Omental fat pad (tissue), 4 donors: ENCODE data around the gene FIBCD1. TPM values are rescaled to one million over a fixed set of nuclear protein-coding genes. Genes with fewer than 3 reads are reported as not detected.
A peak's percentile ranks its signal among the peaks of the same experiment; 100 is the strongest.

Experiments
- ATAC-seq: fragments of 150-250 bp; one replicate; pipeline ENCODE4 v1.9.1; 2016; ENCODE audit warnings: mild to moderate bottlenecking, moderate library complexity; ENCODE audit not compliant: low FRiP score
- DNase-seq: peaks from one replicate; pipeline ENCODE4 v3.0.0-alpha.2; 2019; ENCODE audit warnings: low spot score
- total RNA-seq, 4 donors: library from RNA; depleted of rRNA; stranded (reverse); fragments of >200 nt; gene quantifications; one replicate each; pipeline ENCODE4 v1.1.0, GENCODE V29; 2016
- TF ChIP-seq, protein P1 (sequence below), 3 donors: fragments of 450-650 bp; IDR thresholded peaks; one replicate each; pipeline ENCODE4 v1.5.1; 2016 to 2017; ENCODE audit warnings: antibody characterized with exemption in 3 of 3, mild to moderate bottlenecking in 3 of 3, moderate library complexity in 2 of 3

FIBCD1 gene
- total RNA-seq, 4 donors from 2014 or later: 1.6 TPM; not detected in 3

DNA sequence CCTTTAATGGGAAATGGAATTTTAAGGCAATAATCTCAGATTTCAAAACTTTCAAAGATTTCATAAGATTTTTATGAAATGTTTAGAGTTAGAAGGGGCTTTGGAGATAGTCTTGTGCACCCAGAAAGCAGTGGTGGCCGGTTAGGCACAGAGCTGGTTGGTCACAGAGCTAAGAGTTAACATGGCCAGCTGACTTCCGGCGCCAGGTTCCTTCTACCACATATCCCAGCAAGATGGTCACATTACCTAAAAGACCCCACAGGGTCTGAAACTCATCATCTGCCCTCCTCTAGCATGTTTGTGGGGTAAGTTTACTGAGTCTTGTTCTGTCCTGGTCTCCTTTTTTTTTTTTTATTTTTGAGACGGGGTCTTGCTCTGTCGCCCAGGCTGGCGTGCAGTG is 61.7 kb downstream of the FIBCD1 start:
- ATAC-seq (no peak), DNase-seq (no peak)
- TF ChIP-seq, protein P1, sequence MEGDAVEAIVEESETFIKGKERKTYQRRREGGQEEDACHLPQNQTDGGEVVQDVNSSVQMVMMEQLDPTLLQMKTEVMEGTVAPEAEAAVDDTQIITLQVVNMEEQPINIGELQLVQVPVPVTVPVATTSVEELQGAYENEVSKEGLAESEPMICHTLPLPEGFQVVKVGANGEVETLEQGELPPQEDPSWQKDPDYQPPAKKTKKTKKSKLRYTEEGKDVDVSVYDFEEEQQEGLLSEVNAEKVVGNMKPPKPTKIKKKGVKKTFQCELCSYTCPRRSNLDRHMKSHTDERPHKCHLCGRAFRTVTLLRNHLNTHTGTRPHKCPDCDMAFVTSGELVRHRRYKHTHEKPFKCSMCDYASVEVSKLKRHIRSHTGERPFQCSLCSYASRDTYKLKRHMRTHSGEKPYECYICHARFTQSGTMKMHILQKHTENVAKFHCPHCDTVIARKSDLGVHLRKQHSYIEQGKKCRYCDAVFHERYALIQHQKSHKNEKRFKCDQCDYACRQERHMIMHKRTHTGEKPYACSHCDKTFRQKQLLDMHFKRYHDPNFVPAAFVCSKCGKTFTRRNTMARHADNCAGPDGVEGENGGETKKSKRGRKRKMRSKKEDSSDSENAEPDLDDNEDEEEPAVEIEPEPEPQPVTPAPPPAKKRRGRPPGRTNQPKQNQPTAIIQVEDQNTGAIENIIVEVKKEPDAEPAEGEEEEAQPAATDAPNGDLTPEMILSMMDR (IDR thresholded peaks at IDR 0.05): no peak

DNA sequence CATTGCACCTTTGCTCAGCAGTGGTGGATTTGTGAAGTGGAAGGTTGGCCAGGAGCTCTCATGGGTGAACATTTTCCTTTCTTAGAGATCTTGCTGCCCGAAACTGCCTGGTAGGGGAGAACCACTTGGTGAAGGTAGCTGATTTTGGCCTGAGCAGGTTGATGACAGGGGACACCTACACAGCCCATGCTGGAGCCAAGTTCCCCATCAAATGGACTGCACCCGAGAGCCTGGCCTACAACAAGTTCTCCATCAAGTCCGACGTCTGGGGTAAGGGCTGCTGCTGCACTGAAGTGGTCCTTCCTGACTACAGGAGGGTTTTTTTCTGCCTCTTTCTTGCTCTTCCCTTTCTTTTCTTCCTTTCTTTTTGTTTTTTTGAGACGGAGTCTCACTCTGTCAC is 64.3 kb downstream of the FIBCD1 start:
- DNase-seq: no peak
- ATAC-seq: no peak
- TF ChIP-seq, protein P1 (IDR thresholded peaks at IDR 0.05): no peak

DNA sequence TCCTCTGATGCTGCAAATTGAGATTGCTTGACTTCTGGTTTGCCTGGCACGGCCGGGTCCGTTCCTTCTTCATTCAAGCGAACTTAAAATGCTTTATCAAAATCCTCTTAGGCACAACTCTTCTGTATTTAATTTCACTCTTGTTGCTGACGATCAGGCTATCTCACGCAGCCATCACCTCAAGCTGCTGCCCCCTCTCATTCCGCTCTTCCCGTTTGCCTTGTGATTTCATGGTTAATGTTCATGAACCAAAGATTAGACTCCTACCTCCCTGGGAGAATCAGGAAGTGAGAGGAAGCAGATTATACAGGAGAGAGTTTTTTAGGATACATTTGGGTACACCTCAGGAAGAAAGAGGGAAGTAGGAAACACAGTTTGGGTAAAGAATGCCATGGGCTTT is 65.1 kb downstream of the FIBCD1 start:
- DNase-seq: no peak
- TF ChIP-seq, protein P1 (IDR thresholded peaks at IDR 0.05): no peak
- no peak for ATAC-seq

DNA sequence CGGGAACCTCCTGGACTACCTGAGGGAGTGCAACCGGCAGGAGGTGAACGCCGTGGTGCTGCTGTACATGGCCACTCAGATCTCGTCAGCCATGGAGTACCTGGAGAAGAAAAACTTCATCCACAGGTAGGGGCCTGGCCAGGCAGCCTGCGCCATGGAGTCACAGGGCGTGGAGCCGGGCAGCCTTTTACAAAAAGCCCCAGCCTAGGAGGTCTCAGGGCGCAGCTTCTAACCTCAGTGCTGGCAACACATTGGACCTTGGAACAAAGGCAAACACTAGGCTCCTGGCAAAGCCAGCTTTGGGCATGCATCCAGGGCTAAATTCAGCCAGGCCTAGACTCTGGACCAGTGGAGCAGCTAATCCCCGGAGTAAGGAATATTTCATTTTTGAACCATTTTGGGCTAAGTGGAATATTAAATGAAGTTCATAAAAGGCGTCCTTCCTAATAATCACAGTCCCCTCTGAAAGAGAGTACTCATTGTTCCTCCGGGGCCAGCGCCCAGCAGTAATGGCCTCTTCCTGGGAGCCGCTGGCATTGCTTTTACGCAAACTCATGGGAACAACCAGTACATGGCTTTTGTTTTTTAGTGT is 66.0 kb downstream of the FIBCD1 start:
- no peak for DNase-seq
- TF ChIP-seq, protein P1 (IDR thresholded peaks at IDR 0.05): no peak
- ATAC-seq: peak; percentile 47

DNA sequence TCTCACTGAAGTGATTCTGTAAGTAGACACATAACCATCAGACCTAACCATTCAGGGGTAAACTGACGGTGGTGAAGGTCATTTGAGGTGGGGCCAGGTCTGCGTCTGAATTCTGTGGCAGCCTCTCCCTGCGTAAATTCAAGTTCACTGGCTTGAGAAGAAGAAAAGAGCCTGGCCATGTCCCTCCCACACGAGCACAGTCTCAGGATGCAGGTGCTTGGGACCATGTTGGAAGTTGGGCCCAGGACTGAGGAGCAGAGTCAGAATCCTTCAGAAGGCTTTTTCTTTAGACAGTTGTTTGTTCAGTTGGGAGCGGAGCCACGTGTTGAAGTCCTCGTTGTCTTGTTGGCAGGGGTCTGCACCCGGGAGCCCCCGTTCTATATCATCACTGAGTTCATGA is 66.5 kb downstream of the FIBCD1 start:
- DNase-seq: no peak
- TF ChIP-seq, protein P1 (IDR thresholded peaks at IDR 0.05): no peak
- no peak for ATAC-seq

DNA sequence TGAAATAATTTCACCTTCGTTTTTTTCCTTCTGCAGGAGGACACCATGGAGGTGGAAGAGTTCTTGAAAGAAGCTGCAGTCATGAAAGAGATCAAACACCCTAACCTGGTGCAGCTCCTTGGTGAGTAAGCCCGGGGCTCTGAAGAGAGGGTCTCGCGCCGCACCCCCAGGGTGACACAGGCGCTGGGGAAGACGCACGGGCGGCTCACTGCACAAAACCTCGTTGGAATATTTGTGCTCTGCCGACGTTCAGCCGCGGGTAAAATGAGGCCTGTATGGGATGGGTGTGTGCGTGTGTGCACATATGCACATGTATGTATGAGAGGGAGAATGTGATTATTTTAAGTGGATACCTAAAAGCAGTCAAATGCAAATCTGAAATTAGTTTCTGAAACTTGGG is 67.0 kb downstream of the FIBCD1 start:
- TF ChIP-seq, protein P1 (IDR thresholded peaks at IDR 0.05): no peak
- DNase-seq: no peak

DNA sequence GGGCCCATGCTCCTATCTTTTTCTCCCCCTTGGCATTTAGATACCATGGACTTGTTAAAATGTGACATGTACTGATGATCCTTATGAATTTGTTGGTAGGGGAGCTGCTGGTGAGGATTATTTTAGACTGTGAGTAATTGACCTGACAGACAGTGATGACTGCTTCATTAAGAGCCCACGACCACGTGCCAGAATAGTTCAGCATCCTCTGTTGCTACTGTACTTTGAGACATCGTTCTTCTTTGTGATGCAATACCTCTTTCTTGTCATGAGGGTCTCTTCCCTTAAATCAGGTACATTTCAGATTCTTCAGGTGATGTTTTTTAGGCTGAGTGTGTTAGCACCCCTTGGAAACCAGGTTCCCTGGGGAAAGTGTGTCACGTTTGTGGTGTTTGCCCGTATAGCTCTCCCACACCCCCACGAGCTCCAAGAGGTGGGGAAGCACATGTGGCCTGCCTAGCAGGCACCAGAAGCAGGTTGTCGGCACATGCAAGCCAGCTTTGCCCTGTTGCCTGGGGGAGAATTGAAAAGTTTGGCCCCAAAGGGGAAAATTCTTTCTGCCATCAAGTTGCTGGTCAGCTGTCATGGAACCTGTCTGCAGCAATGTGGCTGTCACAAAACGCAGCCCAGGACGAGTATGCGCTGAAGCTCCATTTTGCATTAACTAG is 67.5 kb downstream of the FIBCD1 start:
- no peak for DNase-seq
- TF ChIP-seq, protein P1 (IDR thresholded peaks at IDR 0.05): no peak
- no peak for ATAC-seq

More for the DNA sequence above, 67.0 kb downstream of the FIBCD1 start:
- ATAC-seq: no peak
